Measurements from ENCODE around the gene HSD3B2. TPM values are rescaled to one million over a fixed set of nuclear protein-coding genes. Genes with fewer than 3 reads are reported as not detected.

The HSD3B2 gene
- total and polyA plus RNA-seq, 2 donors (not counting 3 experiments of a cell fraction or from before 2014, with no cell fraction given): not detected

DNA sequence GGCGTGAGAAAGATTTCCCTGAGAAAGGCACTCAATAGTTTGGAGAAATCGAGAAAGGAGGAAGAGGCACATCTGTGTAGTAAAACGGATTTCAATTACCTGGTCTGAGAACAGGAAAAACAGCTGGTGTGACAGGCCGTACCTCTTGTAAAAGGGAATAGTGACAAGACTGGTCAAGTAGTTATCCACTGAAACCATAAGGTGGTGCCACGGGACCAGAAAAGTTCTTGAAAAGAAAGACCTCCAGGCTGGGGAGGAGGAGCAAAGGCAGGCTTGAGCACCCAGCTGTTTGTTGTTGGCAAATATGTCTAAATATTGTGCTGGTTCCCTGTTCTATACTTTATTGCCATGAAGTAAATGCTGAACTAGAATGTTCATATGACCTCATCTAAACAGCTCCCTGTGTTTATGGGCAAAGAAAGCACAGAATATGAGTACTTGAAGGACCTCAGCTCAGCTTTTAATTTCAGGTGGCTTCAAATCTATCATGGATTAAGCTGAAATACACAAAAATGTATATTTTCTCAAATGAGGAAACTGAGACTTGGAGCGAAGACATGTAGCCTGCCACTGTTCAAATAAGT lies 42.4 kb upstream of the HSD3B2 start:
- no peak overlapping the region for H3K4me3 ChIP-seq (replicated peaks in 1 of 3; ENCODE audit: insufficient read depth in 1 of 3, low read depth in 1 of 3, low read length in 3 of 3)
- H4K20me1 ChIP-seq (replicated peaks; ENCODE audit: control insufficient read depth, extremely low read depth, insufficient read depth, low read length): no peaks in the 10 kb centered on the region
- no TSS peak for BruUV-seq (replicated peaks)
- dilution Hi-C loops (cut with MboI; ENCODE audit: extremely low pct_ligation_motif_present, low sequenced_read_pairs): no loop called here
- no peaks in the 10 kb centered on the region for H3K9me3 ChIP-seq (replicated peaks; ENCODE audit: control insufficient read depth, insufficient read depth, low read length)
- TF ChIP-seq GATA2 (IDR thresholded peaks at IDR 0.05; ENCODE audit: insufficient read depth, insufficient read length, low read depth, low read length) (no peak), MYC (IDR thresholded peaks at IDR 0.05; ENCODE audit: low read depth, low read length) (no peak), JUN (IDR thresholded peaks at IDR 0.05; ENCODE audit: borderline replicate concordance, insufficient read depth, insufficient read length, low read depth) (no peak), POLR2AphosphoS5 (IDR thresholded peaks at IDR 0.05; ENCODE audit: insufficient read depth, low read depth, low read length) (no peak), FOS (IDR thresholded peaks at IDR 0.05; ENCODE audit: borderline replicate concordance, insufficient read depth, low read length) (no peak), POLR2A (IDR thresholded peaks at IDR 0.05; ENCODE audit: low read depth, low read length) (no peak)
- TF ChIP-seq, protein P1, sequence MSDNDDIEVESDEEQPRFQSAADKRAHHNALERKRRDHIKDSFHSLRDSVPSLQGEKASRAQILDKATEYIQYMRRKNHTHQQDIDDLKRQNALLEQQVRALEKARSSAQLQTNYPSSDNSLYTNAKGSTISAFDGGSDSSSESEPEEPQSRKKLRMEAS (IDR thresholded peaks at IDR 0.05; ENCODE audit: insufficient read depth, insufficient read length): no peak
- TF ChIP-seq, protein P2, sequence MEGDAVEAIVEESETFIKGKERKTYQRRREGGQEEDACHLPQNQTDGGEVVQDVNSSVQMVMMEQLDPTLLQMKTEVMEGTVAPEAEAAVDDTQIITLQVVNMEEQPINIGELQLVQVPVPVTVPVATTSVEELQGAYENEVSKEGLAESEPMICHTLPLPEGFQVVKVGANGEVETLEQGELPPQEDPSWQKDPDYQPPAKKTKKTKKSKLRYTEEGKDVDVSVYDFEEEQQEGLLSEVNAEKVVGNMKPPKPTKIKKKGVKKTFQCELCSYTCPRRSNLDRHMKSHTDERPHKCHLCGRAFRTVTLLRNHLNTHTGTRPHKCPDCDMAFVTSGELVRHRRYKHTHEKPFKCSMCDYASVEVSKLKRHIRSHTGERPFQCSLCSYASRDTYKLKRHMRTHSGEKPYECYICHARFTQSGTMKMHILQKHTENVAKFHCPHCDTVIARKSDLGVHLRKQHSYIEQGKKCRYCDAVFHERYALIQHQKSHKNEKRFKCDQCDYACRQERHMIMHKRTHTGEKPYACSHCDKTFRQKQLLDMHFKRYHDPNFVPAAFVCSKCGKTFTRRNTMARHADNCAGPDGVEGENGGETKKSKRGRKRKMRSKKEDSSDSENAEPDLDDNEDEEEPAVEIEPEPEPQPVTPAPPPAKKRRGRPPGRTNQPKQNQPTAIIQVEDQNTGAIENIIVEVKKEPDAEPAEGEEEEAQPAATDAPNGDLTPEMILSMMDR (IDR thresholded peaks at IDR 0.05; ENCODE audit: extremely low read depth in 1 of 2, insufficient read depth in 1 of 2, low read depth in 1 of 2, low read length in 2 of 2): no peak
- H3K9me1 ChIP-seq (replicated peaks; ENCODE audit: control insufficient read depth, extremely low read depth, insufficient read depth, low read length): no peaks in the 10 kb centered on the region
- H3K27ac ChIP-seq (ENCODE audit: insufficient read depth, low read depth, low read length): no peak overlapping the region
- DNase-seq (ENCODE audit: low read depth, low spot score): no peak
- FAIRE-seq: no peak
- H3K27me3 ChIP-seq (ENCODE audit: control insufficient read depth in 2 of 2, insufficient read depth in 2 of 2, low read length in 2 of 2): peaks cover 3% of the 10 kb centered on the region in 2 experiments
- no peak overlapping the region for H2AFZ ChIP-seq (ENCODE audit: low read depth, low read length)
- H3K36me3 ChIP-seq (ENCODE audit: control insufficient read depth in 2 of 2, extremely low read depth in 1 of 2, insufficient read depth in 2 of 2, low read length in 2 of 2): no peaks in the 10 kb centered on the region
- ChIA-PET CTCF (no interaction called here), POLR2A (no interaction called here)
- intact Hi-C loops (cut with micrococcal nuclease): no loop called here
- H3K79me2 ChIP-seq (ENCODE audit: control insufficient read depth, insufficient read depth, low read length): no peaks in the 10 kb centered on the region
- H3K4me1 ChIP-seq (ENCODE audit: control insufficient read depth, extremely low read depth, insufficient read depth, low read length): no peaks in the 10 kb centered on the region
- H3K4me2 ChIP-seq (ENCODE audit: insufficient read depth, low read length): no peak overlapping the region
- H3K9ac ChIP-seq (replicated peaks; ENCODE audit: extremely low read depth, insufficient read depth, low read length): no peak overlapping the region

All from endothelial cell of umbilical vein (primary cell).